Activated B cell treated with CpG ODN at 0.5 μM for 24 hours (primary cell): ENCODE results near the gene PRKG1. TPM values are rescaled to one million over a fixed set of nuclear protein-coding genes. Genes with fewer than 3 reads are reported as not detected.

Experiments
- ATAC-seq: fragments of 200-7000 bp; cut with Tn5 transposase; one replicate; pipeline ENCODE4 v1.10.0; 2021; ENCODE audit warnings: low read depth, mild to moderate bottlenecking, moderate library complexity
- CTCF ChIA-PET: fragments of 350-600 bp; sonication (Branson Sonifier 250); formaldehyde crosslinking; loops from one replicate; lab custom pipeline; 2021; ENCODE audit warnings: antibody characterized with exemption; lab: Charles Lee
- POLR2A ChIA-PET: fragments of 350-600 bp; sonication (Branson Sonifier 250); formaldehyde crosslinking; loops from one replicate; lab custom pipeline; 2021; ENCODE audit warnings: antibody characterized with exemption; lab: Charles Lee
- DNase-seq: peaks from one replicate; pipeline ENCODE4 v3.0.0; 2022
- H3K27ac Mint-ChIP-seq: one replicate; pipeline ENCODE4 v1.8.0; 2020; ENCODE audit warnings: mixed read lengths
- H3K27me3 Mint-ChIP-seq: one replicate; pipeline ENCODE4 v1.8.0; 2021; ENCODE audit warnings: mixed read lengths
- H3K36me3 Mint-ChIP-seq: one replicate; pipeline ENCODE4 v1.8.0; 2021; ENCODE audit warnings: low read depth, mixed read lengths
- H3K4me1 Mint-ChIP-seq: one replicate; pipeline ENCODE4 v1.8.0; 2021; ENCODE audit warnings: mixed read lengths
- H3K4me3 Mint-ChIP-seq: one replicate; pipeline ENCODE4 v1.8.0; 2020; ENCODE audit warnings: mild to moderate bottlenecking, mixed read lengths
- H3K9me3 Mint-ChIP-seq: one replicate; pipeline ENCODE4 v1.8.0; 2020; ENCODE audit warnings: mixed read lengths
- intact Hi-C: fragments of 100-400 bp; cut with micrococcal nuclease; formaldehyde crosslinking; loops from one replicate; pipeline ENCODE4 v1.15.1; 2024
- total RNA-seq: library from RNA; stranded (reverse); gene quantifications from 2 replicates; pipeline ENCODE4 v1.2.3, GENCODE V29; 2022
- TF ChIP-seq, protein P1 (sequence below): fragments of 200-600 bp; IDR thresholded peaks from one replicate; pipeline ENCODE4 v1.8.0; 2022; ENCODE audit warnings: antibody characterized with exemption, mild to moderate bottlenecking

The PRKG1 gene
- total RNA-seq, 1 donor from 2014 or later: not detected

DNA sequence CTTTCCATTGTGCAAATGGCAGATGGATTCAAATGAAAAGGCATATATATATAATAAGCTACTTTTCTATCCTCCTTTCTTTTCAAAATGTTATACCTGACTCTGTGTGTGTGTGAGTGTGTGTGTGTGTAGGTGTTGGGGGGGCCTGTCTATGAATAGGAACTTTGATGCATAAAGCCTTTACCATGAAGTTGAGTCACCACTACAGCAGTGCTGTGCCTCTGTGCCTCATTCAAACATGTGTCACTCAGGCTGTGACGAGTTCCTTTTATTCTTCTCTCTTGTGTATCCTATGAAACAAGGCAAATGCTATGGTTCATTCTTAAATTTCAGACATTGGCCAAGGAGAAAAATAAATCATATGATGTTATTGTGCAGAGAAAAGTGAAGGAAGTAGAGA, 1187.1 kb downstream of the PRKG1 start:
- ChIA-PET CTCF (no interaction called here), POLR2A (no interaction called here)
- intact Hi-C loops: no loop called here
- H3K27ac Mint-ChIP-seq: no peak overlapping the region
- ATAC-seq: no peak
- TF ChIP-seq, protein P1, sequence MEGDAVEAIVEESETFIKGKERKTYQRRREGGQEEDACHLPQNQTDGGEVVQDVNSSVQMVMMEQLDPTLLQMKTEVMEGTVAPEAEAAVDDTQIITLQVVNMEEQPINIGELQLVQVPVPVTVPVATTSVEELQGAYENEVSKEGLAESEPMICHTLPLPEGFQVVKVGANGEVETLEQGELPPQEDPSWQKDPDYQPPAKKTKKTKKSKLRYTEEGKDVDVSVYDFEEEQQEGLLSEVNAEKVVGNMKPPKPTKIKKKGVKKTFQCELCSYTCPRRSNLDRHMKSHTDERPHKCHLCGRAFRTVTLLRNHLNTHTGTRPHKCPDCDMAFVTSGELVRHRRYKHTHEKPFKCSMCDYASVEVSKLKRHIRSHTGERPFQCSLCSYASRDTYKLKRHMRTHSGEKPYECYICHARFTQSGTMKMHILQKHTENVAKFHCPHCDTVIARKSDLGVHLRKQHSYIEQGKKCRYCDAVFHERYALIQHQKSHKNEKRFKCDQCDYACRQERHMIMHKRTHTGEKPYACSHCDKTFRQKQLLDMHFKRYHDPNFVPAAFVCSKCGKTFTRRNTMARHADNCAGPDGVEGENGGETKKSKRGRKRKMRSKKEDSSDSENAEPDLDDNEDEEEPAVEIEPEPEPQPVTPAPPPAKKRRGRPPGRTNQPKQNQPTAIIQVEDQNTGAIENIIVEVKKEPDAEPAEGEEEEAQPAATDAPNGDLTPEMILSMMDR: no peak
- H3K36me3 Mint-ChIP-seq: no peaks in the 10 kb centered on the region
- DNase-seq: no peak
- no peaks in the 10 kb centered on the region for H3K9me3 Mint-ChIP-seq
- peaks cover 1% of the 10 kb centered on the region for H3K27me3 Mint-ChIP-seq
- H3K4me3 Mint-ChIP-seq: no peak overlapping the region
- H3K4me1 Mint-ChIP-seq: peaks cover under 1% of the 10 kb centered on the region

DNA sequence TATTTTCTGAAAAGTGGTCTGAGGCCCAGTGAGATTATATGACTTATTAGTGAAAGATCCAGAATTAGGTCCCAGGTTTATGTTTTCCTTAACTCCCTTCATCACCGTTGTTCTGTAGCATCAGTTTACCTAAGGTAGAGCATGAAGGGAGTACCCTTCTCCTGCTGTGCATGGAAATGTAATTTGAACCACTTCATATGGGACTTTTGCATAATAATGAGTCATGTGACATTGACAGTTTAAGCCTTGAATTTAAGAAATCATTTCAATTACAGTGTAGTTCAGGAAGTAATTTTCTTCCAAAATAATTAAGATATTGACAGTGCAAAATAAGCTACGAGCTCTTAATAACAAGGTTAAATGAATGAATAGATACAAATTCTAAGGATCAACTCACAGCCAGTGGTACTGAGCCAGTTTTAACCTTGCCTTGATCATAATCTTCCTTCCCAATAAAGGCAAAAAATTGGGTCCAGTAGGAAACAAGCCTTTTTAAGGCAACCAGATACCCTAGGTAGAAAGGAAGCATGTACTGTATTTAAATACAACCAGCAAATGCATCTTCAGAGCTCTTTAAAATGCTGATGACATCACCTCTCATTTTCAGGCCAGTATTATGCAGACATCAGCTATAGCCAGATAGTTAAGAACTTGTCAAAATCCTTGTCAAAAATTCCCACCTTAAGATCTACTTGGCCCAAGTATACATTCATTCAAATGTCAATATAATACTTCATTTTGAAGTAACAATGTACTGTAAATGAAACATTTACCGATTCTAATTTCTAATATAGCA, 1191.0 kb downstream of the PRKG1 start:
- H3K9me3 Mint-ChIP-seq: no peaks in the 10 kb centered on the region
- no peak overlapping the region for H3K4me3 Mint-ChIP-seq
- intact Hi-C loops: no loop called here
- H3K36me3 Mint-ChIP-seq: no peaks in the 10 kb centered on the region
- ATAC-seq (no peak), DNase-seq (no peak)
- peaks cover 6% of the 10 kb centered on the region for H3K4me1 Mint-ChIP-seq
- POLR2A ChIA-PET: no interaction called here
- no peak overlapping the region for H3K27ac Mint-ChIP-seq
- TF ChIP-seq, protein P1: no peak
- H3K27me3 Mint-ChIP-seq: peaks cover 3% of the 10 kb centered on the region
- CTCF ChIA-PET: no interaction called here

DNA sequence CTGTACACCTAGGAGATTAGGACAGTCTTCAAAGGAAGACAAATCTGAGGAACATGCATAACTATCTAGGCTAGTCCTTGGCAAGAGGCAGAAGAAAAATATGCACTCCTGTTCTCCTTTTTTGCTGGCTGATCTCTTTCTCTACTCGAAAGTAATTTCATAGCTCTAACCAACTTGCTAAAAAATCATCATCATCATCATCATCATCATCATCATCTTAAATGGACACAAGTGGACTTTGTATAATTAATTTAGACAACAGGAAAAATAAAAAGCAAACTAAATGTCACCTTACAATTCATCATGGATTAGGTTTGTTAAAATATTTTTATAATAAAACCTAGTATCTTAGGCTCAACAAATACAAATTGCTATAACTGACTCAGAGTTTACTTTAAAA, 1192.6 kb downstream of the PRKG1 start:
- DNase-seq (no peak), ATAC-seq (no peak)
- TF ChIP-seq, protein P1: no peak
- intact Hi-C loops: no loop called here
- Mint-ChIP-seq H3K4me1 (peaks cover 6% of the 10 kb centered on the region), H3K27ac (no peak overlapping the region), H3K27me3 (peaks cover 3% of the 10 kb centered on the region), H3K4me3 (no peak overlapping the region), H3K36me3 (no peaks in the 10 kb centered on the region), H3K9me3 (no peaks in the 10 kb centered on the region)
- POLR2A ChIA-PET: no interaction called here
- CTCF ChIA-PET: no interaction called here

DNA sequence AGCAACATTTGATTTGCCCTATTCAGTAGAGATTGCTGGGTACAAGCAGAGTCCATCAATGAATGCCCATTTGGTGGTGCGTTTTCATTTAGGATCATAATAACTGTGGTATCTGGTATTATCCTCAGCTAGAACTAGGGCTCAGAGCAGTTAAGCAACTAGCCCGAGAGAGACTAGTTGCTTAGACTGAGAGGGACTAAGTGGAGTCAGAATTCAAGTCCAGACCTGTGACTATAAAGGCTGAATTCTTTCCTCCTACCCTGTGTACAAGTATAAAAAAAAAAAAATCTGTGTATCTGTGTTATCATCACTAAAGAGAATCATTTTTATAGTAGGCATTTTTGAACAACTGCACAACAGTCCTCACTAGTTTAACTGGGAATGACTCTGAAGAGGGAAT, 1194.5 kb downstream of the PRKG1 start:
- H3K36me3 Mint-ChIP-seq: no peaks in the 10 kb centered on the region
- H3K4me3 Mint-ChIP-seq: no peak overlapping the region
- H3K9me3 Mint-ChIP-seq: no peaks in the 10 kb centered on the region
- POLR2A ChIA-PET: no interaction called here
- H3K4me1 Mint-ChIP-seq: peaks cover 6% of the 10 kb centered on the region
- CTCF ChIA-PET: interaction anchor here (1.1 kb wide), 1 partner anchor 39 kb away, joined by 3 read pairs; no protein-coding TSS in a partner anchor
- ATAC-seq (no peak), DNase-seq (no peak)
- intact Hi-C loops: no loop called here
- TF ChIP-seq, protein P1: no peak
- H3K27me3 Mint-ChIP-seq: peaks cover 3% of the 10 kb centered on the region
- H3K27ac Mint-ChIP-seq: no peak overlapping the region

GRCh38 chr10:52269233-52269632, 1194.9 kb downstream of the PRKG1 start:
- peaks cover 6% of the 10 kb centered on the region for H3K4me1 Mint-ChIP-seq
- POLR2A ChIA-PET: no interaction called here
- no peak overlapping the region for H3K4me3 Mint-ChIP-seq
- DNase-seq (no peak), ATAC-seq (no peak)
- TF ChIP-seq, protein P1: no peak
- peaks cover 3% of the 10 kb centered on the region for H3K27me3 Mint-ChIP-seq
- H3K9me3 Mint-ChIP-seq: no peaks in the 10 kb centered on the region
- intact Hi-C loops: no loop called here
- H3K27ac Mint-ChIP-seq: no peak overlapping the region
- H3K36me3 Mint-ChIP-seq: no peaks in the 10 kb centered on the region
- CTCF ChIA-PET: interaction anchor here (1.1 kb wide), 1 partner anchor 38 kb away, joined by 3 read pairs; no protein-coding TSS in a partner anchor
